Measurements from ENCODE around the gene FAM234B. TPM values are rescaled to one million over a fixed set of nuclear protein-coding genes. Genes with fewer than 3 reads are reported as not detected.

FAM234B gene
- total RNA-seq, 1 experiment from 2014 or later = 25.9 TPM

- TF ChIP-seq CREB1 (CRISPR knock-in tag; IDR thresholded peaks at IDR 0.05) (no peak), AR (CRISPR knock-in tag; IDR thresholded peaks at IDR 0.05) (no peak), FOXP1 (CRISPR knock-in tag; IDR thresholded peaks at IDR 0.05; ENCODE audit: borderline replicate concordance) (peak; percentile 57; the same call in 1 of the 2 replicates), JAZF1 (CRISPR knock-in tag; IDR thresholded peaks at IDR 0.05) (no peak), TCF7 (CRISPR knock-in tag; IDR thresholded peaks at IDR 0.05; ENCODE audit: low read depth) (no peak), ZNF121 (CRISPR knock-in tag; IDR thresholded peaks at IDR 0.05) (no peak), MLX (CRISPR knock-in tag; IDR thresholded peaks at IDR 0.05) (no peak), GRHL2 (CRISPR knock-in tag; IDR thresholded peaks at IDR 0.05; ENCODE audit: insufficient replicate concordance, severe bottlenecking) (no peak), ESRRA (CRISPR knock-in tag; IDR thresholded peaks at IDR 0.05; ENCODE audit: borderline replicate concordance) (no peak), USF1 (CRISPR knock-in tag; IDR thresholded peaks at IDR 0.05) (peak; percentile 11; the same call in 1 of the 2 replicates), CREM (CRISPR knock-in tag; IDR thresholded peaks at IDR 0.05) (0 out of 2 replicates have a peak, but pooled peaks have one; percentile 31), ZNF263 (CRISPR knock-in tag; IDR thresholded peaks at IDR 0.05; ENCODE audit: low read depth) (no peak)
These were observed 56.9 kb downstream of the FAM234B start (continued) for GRCh38 chr12:13100882-13101769.

- H3K27ac Mint-ChIP-seq = no peak overlapping the region
- H3K4me3 Mint-ChIP-seq = peak overlapping the region; percentile 74
- peaks cover 46% of the 10 kb centered on the region for H3K4me1 Mint-ChIP-seq
- no peaks in the 10 kb centered on the region for H3K9me3 Mint-ChIP-seq
- DNase-seq (ENCODE audit: low spot score) = no peak
- ChIA-PET POLR2A (interaction anchor here (1.8 kb wide), 1 partner anchor 13 kb away, joined by 6 read pairs; no protein-coding TSS in a partner anchor), CTCF (interaction anchor here (1.2 to 5.8 kb wide), 10 partner anchors 13 to 186 kb away, joined by 3 to 47 read pairs (median 8); no protein-coding TSS in a partner anchor)
- H3K27me3 Mint-ChIP-seq (ENCODE audit: low read depth) = peaks cover 3% of the 10 kb centered on the region
- TF ChIP-seq NFYB (CRISPR knock-in tag; conservative IDR thresholded peaks at IDR 0.05; ENCODE audit: low read depth) = no peak
- TF ChIP-seq ATF2 (CRISPR knock-in tag; IDR thresholded peaks at IDR 0.05; ENCODE audit: borderline replicate concordance, low read depth) = no peak
- no peak for TF ChIP-seq NR3C1 (CRISPR knock-in tag; conservative IDR thresholded peaks at IDR 0.05; ENCODE audit: low read depth)
- TF ChIP-seq NFE2L1 (CRISPR knock-in tag; IDR thresholded peaks at IDR 0.05) = no peak
- TF ChIP-seq E2F1 (CRISPR knock-in tag; IDR thresholded peaks at IDR 0.05) = no peak
- TF ChIP-seq E2F4 (CRISPR knock-in tag; IDR thresholded peaks at IDR 0.05; ENCODE audit: borderline replicate concordance, low read depth) = no peak
- no peak for TF ChIP-seq EMX1 (CRISPR knock-in tag; IDR thresholded peaks at IDR 0.05)
- no peak for TF ChIP-seq ZNF416 (CRISPR knock-in tag; IDR thresholded peaks at IDR 0.05)
- TF ChIP-seq FOXK1 (CRISPR knock-in tag; IDR thresholded peaks at IDR 0.05) = no peak
- H3K36me3 Mint-ChIP-seq = no peaks in the 10 kb centered on the region
- no peak; the same call in 1 of the 2 replicates for ATAC-seq
These were observed 57.7 kb downstream of the FAM234B start for GRCh38 chr12:13101821-13102375.

Data from WTC11 (cell line).